ENCODE data around the gene ZKSCAN2.

Gene ZKSCAN2

DNA sequence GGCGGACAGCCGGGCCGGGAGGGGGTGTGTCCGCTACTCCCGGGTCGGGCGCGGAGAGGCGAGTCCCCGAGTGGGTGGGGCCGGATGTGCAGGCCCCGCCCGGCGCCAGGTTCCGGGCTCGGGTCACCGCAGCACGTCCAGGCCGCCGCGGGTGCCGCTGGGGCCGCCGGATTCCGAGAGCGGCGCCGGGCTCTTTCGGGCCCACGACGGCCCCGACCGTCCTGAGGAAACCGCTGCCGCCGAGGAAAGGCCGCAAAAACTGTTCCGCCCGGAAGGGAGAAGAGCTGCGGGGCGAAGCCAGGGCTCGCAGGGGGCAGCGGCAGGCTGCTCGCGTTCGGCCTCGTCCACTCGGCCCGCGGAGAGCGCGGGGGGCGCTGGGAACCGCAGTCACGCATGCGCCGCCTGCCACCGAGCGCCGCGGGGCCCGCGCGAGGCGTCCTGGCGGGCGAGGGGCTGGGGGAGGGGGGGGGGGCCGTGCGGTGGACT lies at the start of gene ZKSCAN2:
Gene ZKSCAN2, minus strand, starts transcription at position 376 of the 486 bp plus-strand sequence. CDS start 718 bp downstream, outside the sequence.
- Mint-ChIP-seq H3K36me3 (ENCODE audit: low read depth) (peaks cover 65% of the 10 kb centered on the region), H3K9me3 (no peaks in the 10 kb centered on the region), H3K4me1 (ENCODE audit: low read depth) (peaks cover 60% of the 10 kb centered on the region), H3K27me3 (no peaks in the 10 kb centered on the region), H3K4me3 (peak within 1 kb of the TSS; percentile 91), H3K27ac (peak within 1 kb of the TSS; percentile 98)
- peak; percentile 91 for DNase-seq

DNA sequence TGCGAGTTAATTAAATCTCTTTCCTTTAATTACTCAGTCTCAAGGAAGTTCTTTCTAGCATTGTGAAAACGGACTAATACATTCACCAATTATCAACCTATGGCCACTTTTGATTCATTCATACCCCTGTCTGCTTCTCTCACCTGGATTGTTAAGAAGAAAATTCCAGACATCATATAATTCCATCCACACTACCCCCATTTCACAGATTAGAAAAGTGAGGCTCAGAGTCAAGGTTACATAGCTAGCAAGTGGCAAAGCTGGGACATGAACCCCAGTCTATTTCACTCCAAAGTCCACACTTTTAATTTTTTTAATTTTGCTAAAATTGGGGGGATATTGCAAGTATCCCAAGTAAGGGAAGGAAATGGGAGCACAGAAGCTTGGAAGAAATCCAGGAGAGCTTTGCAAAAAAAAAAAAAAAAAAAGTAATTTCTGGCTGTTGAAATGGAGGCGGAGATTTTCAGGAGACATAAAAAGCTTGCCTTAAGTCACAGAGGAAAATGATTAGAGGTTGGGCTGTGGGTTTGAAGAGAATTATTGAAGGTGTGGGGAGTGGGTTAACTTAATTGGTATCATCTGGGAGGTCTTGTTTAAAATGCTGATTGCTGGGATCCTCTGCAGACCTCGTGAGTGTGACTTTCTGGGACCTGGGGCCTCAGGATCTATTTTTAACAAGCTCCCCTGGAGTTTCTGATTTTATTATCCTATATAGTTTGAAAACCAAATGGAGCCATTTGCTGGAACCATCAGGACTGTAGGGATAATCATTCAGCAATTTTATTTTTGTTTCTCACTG lies 42.3 kb upstream of the ZKSCAN2 start:
- Mint-ChIP-seq H3K27ac (no peak overlapping the region), H3K9me3 (no peaks in the 10 kb centered on the region), H3K27me3 (no peaks in the 10 kb centered on the region), H3K36me3 (ENCODE audit: low read depth) (no peaks in the 10 kb centered on the region), H3K4me1 (ENCODE audit: low read depth) (peaks cover 11% of the 10 kb centered on the region), H3K4me3 (no peak overlapping the region)
- DNase-seq: no peak

DNA sequence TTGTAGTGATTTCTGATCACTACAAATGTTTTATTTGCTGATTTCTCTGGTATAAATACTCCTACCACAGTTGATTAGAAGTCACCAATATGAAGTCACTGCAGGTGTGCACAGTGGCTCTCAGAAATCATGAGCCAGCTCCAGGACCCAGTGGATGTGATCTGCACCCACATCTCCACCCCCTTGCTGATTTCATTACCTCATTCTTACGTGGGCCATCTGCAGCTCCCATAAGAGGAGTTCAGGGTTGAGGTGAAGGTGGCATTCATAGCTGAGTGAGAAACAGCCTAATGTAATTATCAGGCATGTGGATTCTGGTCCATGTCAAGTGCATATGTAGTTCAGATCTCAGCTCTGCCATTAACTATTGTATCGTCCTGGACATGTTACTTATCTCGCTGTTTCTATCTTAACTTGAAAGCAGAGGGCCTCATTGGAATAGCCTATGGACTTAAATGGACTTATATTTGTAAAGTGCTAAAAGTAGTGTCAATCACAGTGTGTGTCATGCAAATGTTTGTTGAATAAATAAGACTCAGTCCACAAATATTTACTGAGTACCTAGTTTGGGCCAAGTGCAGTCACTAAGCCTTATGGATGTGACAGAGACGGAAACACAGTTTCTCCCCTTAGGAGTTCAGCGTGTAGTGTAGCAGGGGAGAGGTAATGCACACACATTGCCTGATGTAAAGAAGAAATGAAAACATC lies 40.7 kb upstream of the ZKSCAN2 start:
- DNase-seq: no peak
- H3K9me3 Mint-ChIP-seq: no peaks in the 10 kb centered on the region
- H3K36me3 Mint-ChIP-seq (ENCODE audit: low read depth): no peaks in the 10 kb centered on the region
- H3K27ac Mint-ChIP-seq: no peak overlapping the region
- H3K27me3 Mint-ChIP-seq: no peaks in the 10 kb centered on the region
- H3K4me1 Mint-ChIP-seq (ENCODE audit: low read depth): peaks cover 11% of the 10 kb centered on the region
- no peak overlapping the region for H3K4me3 Mint-ChIP-seq

DNA sequence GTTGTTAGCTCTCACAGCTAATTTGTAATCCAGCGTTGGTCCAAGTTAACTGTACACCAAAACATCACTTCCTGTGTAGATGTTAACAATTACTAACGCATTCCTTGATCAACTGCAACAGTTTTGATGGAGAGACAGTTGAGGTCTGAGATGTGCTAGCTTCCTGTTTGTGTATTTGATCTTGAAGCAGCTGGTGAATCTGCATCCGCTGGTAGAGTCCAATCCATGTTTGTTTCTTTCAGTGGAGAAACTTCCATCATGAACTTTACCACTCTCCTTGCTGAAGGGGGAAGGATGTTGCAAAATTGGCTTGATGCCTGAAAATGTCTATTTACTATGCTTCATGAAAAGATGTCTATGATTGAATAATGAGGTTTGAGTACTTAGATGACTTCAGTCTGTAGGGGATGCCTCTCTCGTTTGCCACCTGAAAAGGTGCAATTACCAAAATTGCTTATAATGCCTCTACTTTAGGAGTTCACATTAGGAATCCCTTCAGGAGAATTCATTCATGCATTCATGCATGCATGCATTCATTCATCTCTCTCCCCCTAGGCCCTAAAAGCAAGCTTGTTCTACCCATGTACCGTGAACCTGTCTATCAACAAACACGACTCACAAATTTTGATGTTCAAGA lies 39.6 kb upstream of the ZKSCAN2 start:
- Mint-ChIP-seq H3K4me3 (no peak overlapping the region), H3K4me1 (ENCODE audit: low read depth) (peaks cover 11% of the 10 kb centered on the region), H3K9me3 (no peaks in the 10 kb centered on the region), H3K27ac (no peak overlapping the region), H3K27me3 (no peaks in the 10 kb centered on the region), H3K36me3 (ENCODE audit: low read depth) (no peaks in the 10 kb centered on the region)
- DNase-seq: no peak

DNA sequence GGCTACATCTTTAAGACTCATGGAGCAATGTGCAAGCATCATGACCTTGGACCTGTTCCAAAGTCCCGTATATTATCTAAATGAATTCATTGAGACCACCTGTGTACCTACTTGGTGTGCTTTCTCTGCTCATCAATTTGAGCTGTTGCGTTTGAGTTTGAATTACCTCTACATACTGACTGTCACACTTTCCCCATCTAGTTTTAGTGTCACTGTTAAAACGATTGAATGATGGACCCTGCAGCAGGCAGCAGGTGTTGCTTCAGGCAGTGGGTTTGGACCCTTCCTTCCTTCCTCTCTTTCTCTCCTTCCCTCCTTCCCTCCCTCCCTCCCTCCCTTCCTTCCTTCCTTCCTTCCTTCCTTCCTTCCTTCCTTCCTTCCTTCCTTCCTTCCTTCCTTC lies 33.9 kb upstream of the ZKSCAN2 start:
- Mint-ChIP-seq H3K4me1 (ENCODE audit: low read depth) (peaks cover 2% of the 10 kb centered on the region), H3K27me3 (no peaks in the 10 kb centered on the region), H3K27ac (no peak overlapping the region), H3K9me3 (no peaks in the 10 kb centered on the region), H3K36me3 (ENCODE audit: low read depth) (no peaks in the 10 kb centered on the region), H3K4me3 (no peak overlapping the region)
- DNase-seq: no peak

DNA sequence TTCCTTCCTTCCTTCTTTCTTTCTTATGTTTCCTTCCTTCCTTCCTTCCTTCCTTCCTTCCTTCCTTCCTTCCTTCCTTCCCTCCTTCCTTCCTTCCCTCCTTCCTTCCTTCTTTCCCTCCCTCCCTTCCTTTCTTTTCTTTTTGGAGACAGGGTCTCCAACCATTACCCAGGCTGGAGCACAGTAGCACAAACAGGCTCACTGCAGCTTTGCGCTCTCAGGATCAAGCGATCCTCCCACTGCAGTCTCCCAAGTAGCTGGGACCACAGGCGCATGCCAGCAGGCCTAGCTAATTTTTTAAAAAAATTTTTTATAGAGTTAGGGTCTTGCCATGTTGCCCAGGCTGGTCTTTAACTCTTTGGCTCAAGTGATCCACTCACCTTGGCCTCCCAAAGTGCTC lies 31.8 kb upstream of the ZKSCAN2 start:
- Mint-ChIP-seq H3K27ac (no peak overlapping the region), H3K27me3 (no peaks in the 10 kb centered on the region), H3K9me3 (peaks cover 9% of the 10 kb centered on the region), H3K4me3 (no peak overlapping the region), H3K4me1 (ENCODE audit: low read depth) (no peaks in the 10 kb centered on the region), H3K36me3 (ENCODE audit: low read depth) (no peaks in the 10 kb centered on the region)
- DNase-seq: no peak

DNA sequence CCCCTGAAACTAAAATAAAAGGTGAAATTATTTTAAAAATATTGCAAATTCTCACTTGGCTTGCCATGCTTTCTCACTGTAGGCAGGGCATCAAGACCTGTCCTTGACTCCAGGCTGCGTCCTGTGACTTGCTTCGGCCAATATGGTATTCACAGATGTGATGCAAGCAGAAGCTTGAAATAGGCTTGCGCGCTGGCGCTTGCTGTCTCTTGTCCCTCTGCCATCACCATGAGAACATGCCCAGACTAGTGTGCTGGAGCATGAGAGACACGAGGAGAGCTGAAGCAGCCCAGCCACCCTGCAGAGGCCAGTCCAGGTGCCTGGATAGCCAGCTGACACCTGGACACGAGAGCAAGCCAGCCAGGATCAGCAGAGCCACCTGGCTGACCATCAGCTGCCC lies 21.8 kb upstream of the ZKSCAN2 start:
- no peak for DNase-seq
- Mint-ChIP-seq H3K27ac (no peak overlapping the region), H3K4me3 (no peak overlapping the region), H3K4me1 (ENCODE audit: low read depth) (no peaks in the 10 kb centered on the region), H3K27me3 (no peaks in the 10 kb centered on the region), H3K9me3 (peaks cover 8% of the 10 kb centered on the region), H3K36me3 (ENCODE audit: low read depth) (no peaks in the 10 kb centered on the region)

DNA sequence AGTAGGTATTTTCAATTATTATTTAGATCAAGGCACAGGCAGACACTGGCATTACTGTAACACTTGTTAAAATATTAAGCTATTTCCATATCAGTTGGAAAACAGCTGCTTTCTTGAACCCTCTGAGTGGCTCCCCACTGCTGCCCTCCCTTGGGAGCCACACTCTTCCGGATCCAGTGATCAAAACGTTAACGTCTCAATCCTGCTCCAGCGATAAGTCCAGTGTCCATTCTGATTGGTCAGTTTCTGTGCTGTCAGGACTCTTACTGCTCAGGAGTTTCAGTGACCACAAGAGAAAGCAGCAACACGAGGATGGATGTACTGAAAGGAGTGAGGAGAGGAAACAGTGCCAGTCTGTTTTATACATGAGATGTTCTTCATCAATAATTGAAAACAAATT lies 13.8 kb upstream of the ZKSCAN2 start:
- DNase-seq: no peak
- Mint-ChIP-seq H3K4me3 (no peak overlapping the region), H3K4me1 (ENCODE audit: low read depth) (no peaks in the 10 kb centered on the region), H3K27ac (no peak overlapping the region), H3K36me3 (ENCODE audit: low read depth) (peaks cover 9% of the 10 kb centered on the region), H3K9me3 (no peaks in the 10 kb centered on the region), H3K27me3 (no peaks in the 10 kb centered on the region)

DNA sequence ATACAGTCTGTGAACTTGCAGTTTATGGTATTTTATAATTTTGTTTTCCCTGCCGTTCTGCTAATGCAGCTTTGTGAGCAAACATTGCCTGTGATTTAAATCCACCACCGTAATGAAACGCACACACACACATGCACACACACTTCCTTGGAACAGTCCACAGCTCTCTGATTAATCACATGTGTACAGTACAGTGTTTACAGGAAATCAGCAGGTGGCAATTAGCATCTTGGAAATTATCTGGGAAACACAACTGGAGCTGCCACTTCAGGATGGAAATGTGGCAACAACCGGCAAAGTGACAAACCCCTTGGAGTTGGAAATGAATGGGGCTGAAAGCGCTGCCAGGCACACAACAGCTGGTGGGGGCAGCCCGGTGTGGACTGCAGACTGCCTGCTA lies 12.9 kb upstream of the ZKSCAN2 start:
- Mint-ChIP-seq H3K27me3 (no peaks in the 10 kb centered on the region), H3K36me3 (ENCODE audit: low read depth) (peaks cover 17% of the 10 kb centered on the region), H3K4me1 (ENCODE audit: low read depth) (no peaks in the 10 kb centered on the region), H3K27ac (no peak overlapping the region), H3K4me3 (no peak overlapping the region), H3K9me3 (no peaks in the 10 kb centered on the region)
- no peak for DNase-seq

DNA sequence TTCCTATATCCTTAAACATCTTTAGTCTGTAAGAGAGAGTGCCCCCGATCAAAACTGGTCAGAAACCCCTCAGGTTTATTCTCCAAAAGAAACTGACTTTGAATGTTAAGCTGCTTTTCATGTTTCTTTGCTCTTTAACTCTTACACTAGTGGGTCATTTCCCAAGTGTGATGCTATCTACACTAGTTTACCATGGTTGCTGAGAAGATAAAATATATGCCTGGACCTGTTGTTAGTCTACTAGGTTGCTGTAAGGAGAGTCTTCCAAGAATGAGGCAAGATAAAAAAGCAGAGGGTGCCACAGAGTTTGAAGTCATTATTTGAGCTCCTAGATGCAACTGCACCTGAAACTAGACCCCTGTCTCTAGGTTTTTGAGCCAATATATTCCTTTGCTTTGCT lies 12.2 kb upstream of the ZKSCAN2 start:
- Mint-ChIP-seq H3K27me3 (no peaks in the 10 kb centered on the region), H3K27ac (peak overlapping the region; percentile 10), H3K4me3 (no peak overlapping the region), H3K4me1 (ENCODE audit: low read depth) (no peaks in the 10 kb centered on the region), H3K36me3 (ENCODE audit: low read depth) (peaks cover 24% of the 10 kb centered on the region), H3K9me3 (no peaks in the 10 kb centered on the region)
- no peak for DNase-seq

DNA sequence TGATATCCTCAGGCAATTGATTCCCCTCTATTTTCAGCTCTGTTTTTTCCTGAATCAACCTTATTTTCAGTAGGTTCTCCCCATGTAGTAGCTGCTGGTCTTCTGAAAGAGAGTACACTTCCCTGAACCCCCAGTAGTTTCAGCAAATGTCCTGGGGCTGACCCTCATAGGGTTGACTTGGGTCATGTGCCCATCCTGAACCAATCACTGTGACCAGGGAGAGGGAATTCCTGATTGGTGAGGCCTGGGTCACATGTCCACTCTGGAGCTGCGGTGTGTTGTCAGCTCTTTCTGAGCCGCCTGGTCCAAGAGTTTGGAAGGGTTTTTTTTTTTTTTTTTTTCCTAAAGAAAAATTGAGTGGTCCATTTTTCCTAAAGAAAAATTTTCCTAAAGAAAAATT lies 8.3 kb upstream of the ZKSCAN2 start:
- no peak overlapping the region for H3K4me3 Mint-ChIP-seq
- no peak overlapping the region for H3K27ac Mint-ChIP-seq
- no peaks in the 10 kb centered on the region for H3K27me3 Mint-ChIP-seq
- no peak for DNase-seq
- H3K4me1 Mint-ChIP-seq (ENCODE audit: low read depth): peaks cover 19% of the 10 kb centered on the region
- peaks cover 57% of the 10 kb centered on the region for H3K36me3 Mint-ChIP-seq (ENCODE audit: low read depth)
- H3K9me3 Mint-ChIP-seq: no peaks in the 10 kb centered on the region

DNA sequence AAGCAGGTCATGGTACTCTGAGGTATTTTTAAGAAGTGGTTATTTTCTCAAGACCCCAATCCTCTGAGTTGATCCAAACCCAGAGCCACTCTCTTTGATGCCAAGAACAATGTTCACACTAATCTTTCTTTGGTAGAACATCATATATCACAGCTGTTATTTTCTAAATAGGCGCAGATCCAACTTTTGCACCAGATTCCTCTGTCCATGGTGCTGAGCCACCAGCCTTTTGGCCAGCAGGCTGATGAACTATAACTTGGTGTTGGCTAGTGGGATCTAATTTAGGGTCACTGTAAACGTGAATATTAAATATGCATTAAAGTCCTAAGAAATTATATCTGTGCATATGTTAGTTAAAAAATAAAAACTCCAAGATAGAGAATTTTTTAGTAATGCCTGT lies 7.0 kb upstream of the ZKSCAN2 start:
- Mint-ChIP-seq H3K9me3 (no peaks in the 10 kb centered on the region), H3K36me3 (ENCODE audit: low read depth) (peaks cover 71% of the 10 kb centered on the region), H3K27me3 (no peaks in the 10 kb centered on the region), H3K27ac (no peak overlapping the region), H3K4me1 (ENCODE audit: low read depth) (peaks cover 30% of the 10 kb centered on the region), H3K4me3 (no peak overlapping the region)
- no peak for DNase-seq

DNA sequence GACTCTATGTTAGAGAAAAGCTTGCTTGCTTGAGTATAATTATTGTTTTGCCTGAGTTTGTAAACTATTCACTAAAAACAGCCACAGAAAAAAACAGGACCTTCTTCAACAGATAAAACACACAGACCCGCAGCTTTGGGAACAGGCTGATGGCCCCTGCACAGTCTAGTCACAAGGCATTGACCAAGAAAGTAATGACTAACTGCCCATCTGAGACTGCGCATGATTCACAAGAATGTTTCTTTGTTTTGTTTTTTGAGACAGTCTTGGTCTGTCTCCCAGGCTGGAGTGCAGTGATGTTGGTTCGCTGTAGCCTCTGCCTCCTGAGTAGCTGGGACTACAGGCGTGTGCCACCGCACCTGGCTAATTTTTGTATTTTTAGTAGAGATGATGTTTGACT lies 2.8 kb upstream of the ZKSCAN2 start:
- peaks cover 69% of the 10 kb centered on the region for H3K36me3 Mint-ChIP-seq (ENCODE audit: low read depth)
- H3K4me1 Mint-ChIP-seq (ENCODE audit: low read depth): peaks cover 57% of the 10 kb centered on the region
- H3K27me3 Mint-ChIP-seq: no peaks in the 10 kb centered on the region
- H3K4me3 Mint-ChIP-seq: peak overlapping the region; percentile 91
- H3K27ac Mint-ChIP-seq: peak overlapping the region; percentile 67
- DNase-seq: no peak
- H3K9me3 Mint-ChIP-seq: no peaks in the 10 kb centered on the region

DNA sequence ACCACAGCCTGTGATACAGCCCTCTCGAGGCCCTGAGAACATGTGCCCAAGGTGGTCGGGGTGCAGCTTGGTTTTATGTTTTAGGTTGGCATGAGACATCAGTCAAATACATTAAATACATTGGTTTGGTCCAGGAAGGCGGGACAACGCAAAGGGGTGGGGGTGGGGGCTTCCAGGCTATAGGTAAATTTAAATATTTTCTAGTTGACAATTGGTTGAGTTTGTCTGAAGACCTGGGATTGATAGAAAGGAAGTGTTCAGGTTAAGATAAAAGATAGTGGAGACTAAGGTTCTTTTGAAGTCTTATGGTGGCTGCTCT lies 1.2 kb upstream of the ZKSCAN2 start:
- Mint-ChIP-seq H3K4me1 (ENCODE audit: low read depth) (peaks cover 58% of the 10 kb centered on the region), H3K36me3 (ENCODE audit: low read depth) (peaks cover 68% of the 10 kb centered on the region), H3K27ac (peak overlapping the region; percentile 98), H3K27me3 (no peaks in the 10 kb centered on the region), H3K9me3 (no peaks in the 10 kb centered on the region), H3K4me3 (peak overlapping the region; percentile 91)
- DNase-seq: peak; percentile 36

Data from activated T-cell treated with anti-CD3 and anti-CD28 coated beads, Interleukin-2, amount 50 U/mL, for 24 hours (primary cell).